Keratinocyte (primary cell): ENCODE results near the gene SYNC. TPM values are rescaled to one million over a fixed set of nuclear protein-coding genes. Genes with fewer than 3 reads are reported as not detected.

Experiments
- DNase-seq: peaks from one replicate; pipeline ENCODE4 v3.0.0-alpha.2; 2011; ENCODE audit warnings: low read depth, missing footprints, low spot score
- FAIRE-seq: peaks from 2 replicates; lab custom pipeline; 2011; peaks lifted over from hg19 to GRCh38; lab: Jason Lieb, UNC
- H2AFZ ChIP-seq: 2 replicates; pipeline ENCODE4 v1.6.0; 2012; ENCODE audit warnings: low read length, control low read depth, inconsistent platforms; ENCODE audit not compliant: control insufficient read depth
- H3K27ac ChIP-seq: 2 replicates; pipeline ENCODE4 v1.5.1; 2011; ENCODE audit warnings: low read length; ENCODE audit not compliant: control insufficient read depth, insufficient read depth
- H3K27me3 ChIP-seq: 3 replicates; pipeline ENCODE4 v1.6.0; 2011; ENCODE audit warnings: low read length; ENCODE audit not compliant: control insufficient read depth, insufficient read depth; ENCODE audit errors: extremely low read depth
- H3K36me3 ChIP-seq, 2 experiments: 2 replicates in 1 of 2; 3 replicates in 1 of 2; pipeline ENCODE4 v1.5.1; 2011; ENCODE audit warnings: low read length in 2 of 2, mild to moderate bottlenecking in 1 of 2; ENCODE audit not compliant: control insufficient read depth in 2 of 2, insufficient read depth in 2 of 2; ENCODE audit errors: extremely low read depth in 1 of 2
- H3K4me1 ChIP-seq: 3 replicates; pipeline ENCODE4 v1.5.1; 2011; ENCODE audit warnings: low read length; ENCODE audit not compliant: control insufficient read depth, insufficient read depth; ENCODE audit errors: extremely low read depth
- H3K4me2 ChIP-seq: 3 replicates; pipeline ENCODE4 v1.6.0; 2011; ENCODE audit warnings: low read depth, low read length; ENCODE audit not compliant: control insufficient read depth, insufficient read depth; ENCODE audit errors: extremely low read depth
- H3K4me3 ChIP-seq, 3 experiments: fragments of 200-600 bp in 1 of 3; sonication (generic) in 1 of 3; 2 replicates in 2 of 3; 3 replicates in 1 of 3; pipeline ENCODE4 v1.5.1; 2011 to 2016; ENCODE audit warnings: low read length in 3 of 3, mild to moderate bottlenecking in 3 of 3, control low read depth in 2 of 3, inconsistent platforms in 1 of 3, low read depth in 1 of 3, mixed read lengths in 1 of 3, mixed run types in 1 of 3, moderate library complexity in 1 of 3; ENCODE audit not compliant: control insufficient read depth in 2 of 3, insufficient read depth in 2 of 3; ENCODE audit errors: extremely low read depth in 1 of 3
- H3K79me2 ChIP-seq: 2 replicates; pipeline ENCODE4 v1.6.0; 2012; ENCODE audit warnings: low read length; ENCODE audit not compliant: control insufficient read depth, insufficient read depth
- H3K9ac ChIP-seq: 3 replicates; pipeline ENCODE4 v1.6.0; 2011; ENCODE audit warnings: low read length; ENCODE audit not compliant: control insufficient read depth, insufficient read depth; ENCODE audit errors: extremely low read depth
- H3K9me1 ChIP-seq: 3 replicates; pipeline ENCODE4 v1.6.0; 2011; ENCODE audit warnings: low read length; ENCODE audit not compliant: control insufficient read depth, insufficient read depth; ENCODE audit errors: extremely low read depth
- H3K9me3 ChIP-seq: 2 replicates; pipeline ENCODE4 v1.5.1; 2012; ENCODE audit warnings: low read depth, low read length; ENCODE audit not compliant: control insufficient read depth
- H4K20me1 ChIP-seq: 3 replicates; pipeline ENCODE4 v1.6.0; 2011; ENCODE audit warnings: low read length; ENCODE audit not compliant: control insufficient read depth, insufficient read depth; ENCODE audit errors: extremely low read depth
- CTCF ChIP-seq, 3 experiments: IDR thresholded peaks in 1 of 3; conservative IDR thresholded peaks in 1 of 3; optimal IDR thresholded peaks in 1 of 3; 2 replicates in 2 of 3; 3 replicates in 1 of 3; pipeline versions ENCODE3 to v1.5.1; 2011; ENCODE audit warnings: low read length in 3 of 3, mild to moderate bottlenecking in 3 of 3, moderate library complexity in 2 of 3, control low read depth in 1 of 3, inconsistent platforms in 1 of 3; ENCODE audit not compliant: insufficient read depth in 2 of 3; ENCODE audit errors: extremely low read depth in 1 of 3
- EZH2 ChIP-seq: IDR thresholded peaks from one replicate; pipeline ENCODE4 v1.6.1; 2012; ENCODE audit warnings: inconsistent platforms, mild to moderate bottlenecking, low read length, moderate library complexity
- dilution Hi-C: fragments of 300-500 bp; cut with MboI; formaldehyde crosslinking; loops from one replicate; pipeline ENCODE4 v1.7.0; 2020; ENCODE audit warnings: low sequenced_read_pairs; ENCODE audit not compliant: extremely low pct_ligation_motif_present
- polyA plus RNA-seq, 5 experiments: library from polyadenylated mRNA; depleted of rRNA in 3 of 5; stranded (reverse) in 3 of 5; stranded (forward) in 1 of 5; unstranded in 1 of 5; fragments of >200 nt; gene quantifications; 1 replicate in 1 of 5; 2 replicates in 3 of 5; 3 replicates in 1 of 5; pipeline versions ENCODE4 v1.2.1 to v1.2.3, GENCODE V29; 2011 to 2012; ENCODE audit warnings: missing spikeins in 2 of 5, low read depth in 1 of 5, low replicate concordance in 1 of 5

Gene SYNC
- polyA plus RNA-seq, 1 donor (not counting 4 experiments of a cell fraction or from before 2014, with no cell fraction given) = 11.2 TPM

GRCh38 chr1:32639489-32640075 lies 63.0 kb downstream of the SYNC start:
- DNase-seq (no peak), FAIRE-seq (no peak)
- Histone ChIP-seq H3K4me1 (no peaks in the 10 kb centered on the region), H3K27ac (no peak overlapping the region), H3K4me3 (no peak overlapping the region), H2AFZ (no peak overlapping the region), H3K9me3 (no peaks in the 10 kb centered on the region), H3K36me3 (no peaks in the 10 kb centered on the region), H3K27me3 (no peaks in the 10 kb centered on the region), H3K9ac (no peak overlapping the region), H4K20me1 (no peaks in the 10 kb centered on the region), H3K9me1 (no peaks in the 10 kb centered on the region), H3K4me2 (no peak overlapping the region), H3K79me2 (peaks cover 49% of the 10 kb centered on the region)
- dilution Hi-C loops = no loop called here
- no peak for TF ChIP-seq EZH2
- no peak for TF ChIP-seq CTCF (optimal IDR thresholded peaks at IDR 0.05 in 1 of 3, IDR thresholded peaks at IDR 0.05 in 1 of 3, conservative IDR thresholded peaks at IDR 0.05 in 1 of 3; ENCODE audit: extremely low read depth in 1 of 3, insufficient read depth in 2 of 3, low read length in 3 of 3)

GRCh38 chr1:32636914-32637645 lies 65.5 kb downstream of the SYNC start:
- H3K9me3 ChIP-seq = no peaks in the 10 kb centered on the region
- H4K20me1 ChIP-seq = no peaks in the 10 kb centered on the region
- no peak for TF ChIP-seq CTCF (optimal IDR thresholded peaks at IDR 0.05 in 1 of 3, IDR thresholded peaks at IDR 0.05 in 1 of 3, conservative IDR thresholded peaks at IDR 0.05 in 1 of 3; ENCODE audit: extremely low read depth in 1 of 3, insufficient read depth in 2 of 3, low read length in 3 of 3)
- no peak for TF ChIP-seq EZH2
- no peak for DNase-seq
- no peaks in the 10 kb centered on the region for H3K27me3 ChIP-seq
- H3K9me1 ChIP-seq = no peaks in the 10 kb centered on the region
- no peak overlapping the region for H3K4me3 ChIP-seq
- H2AFZ ChIP-seq = no peak overlapping the region
- H3K9ac ChIP-seq = no peak overlapping the region
- no peak for FAIRE-seq
- H3K36me3 ChIP-seq = peaks cover 4 to 9% of the 10 kb centered on the region in 2 experiments
- H3K4me2 ChIP-seq = no peak overlapping the region
- H3K4me1 ChIP-seq = no peaks in the 10 kb centered on the region
- dilution Hi-C loops = no loop called here
- H3K27ac ChIP-seq = no peak overlapping the region
- peaks cover 29% of the 10 kb centered on the region for H3K79me2 ChIP-seq
